Measurements from ENCODE around the gene TSPO.

TSPO gene

GRCh38 chr22:43179911-43180195, 28.5 kb downstream of the TSPO start:
- DNase-seq = no peak

- no peak for DNase-seq
Measured at GRCh38 chr22:43180670-43181069, 29.3 kb downstream of the TSPO start.

GRCh38 chr22:43181321-43182076, 30.1 kb downstream of the TSPO start:
- no peak for DNase-seq

GRCh38 chr22:43182118-43182517, 30.8 kb downstream of the TSPO start:
- no peak for DNase-seq

- DNase-seq = no peak
Measured at GRCh38 chr22:43182726-43183125, 31.4 kb downstream of the TSPO start.

GRCh38 chr22:43183496-43184277, 32.3 kb downstream of the TSPO start:
- DNase-seq = no peak

- peak; percentile 78 for DNase-seq
Measured at GRCh38 chr22:43185860-43186261, 34.5 kb downstream of the TSPO start.

- DNase-seq = peak; percentile 59
Measured at GRCh38 chr22:43186272-43187170, 35.2 kb downstream of the TSPO start, which contains the start of gene TTLL12. TSS of gene TTLL12 (minus strand) at chr22:43187134. CDS start at chr22:43187069, 65 bp downstream.

- peak; percentile 96 for DNase-seq
Measured at GRCh38 chr22:43187171-43188099, 36.1 kb downstream of the TSPO start.

- no peak for DNase-seq
Measured at GRCh38 chr22:43188829-43189545, 37.6 kb downstream of the TSPO start.

- DNase-seq = no peak
Measured at GRCh38 chr22:43191831-43192230, 40.5 kb downstream of the TSPO start.

GRCh38 chr22:43197271-43197941, 46.0 kb downstream of the TSPO start:
- no peak for DNase-seq

- no peak for DNase-seq
Measured at GRCh38 chr22:43198126-43198525, 46.8 kb downstream of the TSPO start.

- DNase-seq = no peak
Measured at GRCh38 chr22:43198936-43199335, 47.6 kb downstream of the TSPO start.

- no peak for DNase-seq
Measured at GRCh38 chr22:43199541-43199940, 48.2 kb downstream of the TSPO start.

- DNase-seq = no peak
Measured at GRCh38 chr22:43200031-43200430, 48.7 kb downstream of the TSPO start.

- no peak for DNase-seq
Measured at GRCh38 chr22:43200555-43200954, 49.2 kb downstream of the TSPO start.

GRCh38 chr22:43201486-43202219, 50.3 kb downstream of the TSPO start:
- DNase-seq = no peak

GRCh38 chr22:43202326-43202725, 51.0 kb downstream of the TSPO start:
- no peak for DNase-seq

GRCh38 chr22:43202756-43203410, 51.5 kb downstream of the TSPO start:
- no peak for DNase-seq
